ENCODE data around the gene GART.

Gene GART

DNA sequence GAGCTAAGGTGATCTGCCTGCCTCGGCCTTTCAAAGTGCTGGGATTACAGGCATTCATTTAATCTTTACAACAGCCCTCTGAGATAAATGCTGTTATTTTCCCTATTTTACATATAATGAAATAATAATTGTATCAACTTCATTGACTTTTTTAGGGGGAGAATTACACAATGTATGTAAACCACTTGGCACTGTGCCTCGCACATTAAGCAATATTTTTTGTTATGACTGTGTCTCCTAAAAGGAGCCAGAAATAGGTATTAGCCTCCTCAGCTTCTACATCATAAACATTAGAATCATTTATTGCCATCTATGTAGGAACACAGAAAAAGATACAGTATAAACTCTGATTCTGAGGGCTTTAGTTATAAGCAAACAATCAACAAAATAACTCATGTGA is 49.3 kb downstream of the GART start:
- Histone ChIP-seq H3K9me3 (ENCODE audit: low read length) (no peaks in the 10 kb centered on the region), H3F3A (ENCODE audit: insufficient read depth, low read length) (no peaks in the 10 kb centered on the region), H3K4me3 (ENCODE audit: low read depth, low read length, poor library complexity, severe bottlenecking) (no peak overlapping the region), H3K27me3 (ENCODE audit: insufficient read depth, low read length) (no peaks in the 10 kb centered on the region), H3K9me2 (ENCODE audit: low read depth, low read length) (no peaks in the 10 kb centered on the region), H3K4me1 (ENCODE audit: insufficient read depth, low read length, severe bottlenecking) (peaks cover 16% of the 10 kb centered on the region), H4K20me1 (ENCODE audit: insufficient read depth, low read length) (no peaks in the 10 kb centered on the region), H3K9ac (ENCODE audit: low read length) (no peak overlapping the region), H3K27ac (ENCODE audit: low read depth, low read length, poor library complexity, severe bottlenecking) (no peak overlapping the region), H2AFZ (ENCODE audit: low read length) (no peak overlapping the region), H3K79me2 (ENCODE audit: insufficient read depth, low read length) (no peaks in the 10 kb centered on the region), H3K4me2 (ENCODE audit: low read length) (no peak overlapping the region), H3K36me3 (ENCODE audit: insufficient read depth, low read length) (no peaks in the 10 kb centered on the region)
- no peak for TF ChIP-seq EZH2 (IDR thresholded peaks at IDR 0.05; ENCODE audit: borderline replicate concordance, low read length)
- TF ChIP-seq, protein P1, sequence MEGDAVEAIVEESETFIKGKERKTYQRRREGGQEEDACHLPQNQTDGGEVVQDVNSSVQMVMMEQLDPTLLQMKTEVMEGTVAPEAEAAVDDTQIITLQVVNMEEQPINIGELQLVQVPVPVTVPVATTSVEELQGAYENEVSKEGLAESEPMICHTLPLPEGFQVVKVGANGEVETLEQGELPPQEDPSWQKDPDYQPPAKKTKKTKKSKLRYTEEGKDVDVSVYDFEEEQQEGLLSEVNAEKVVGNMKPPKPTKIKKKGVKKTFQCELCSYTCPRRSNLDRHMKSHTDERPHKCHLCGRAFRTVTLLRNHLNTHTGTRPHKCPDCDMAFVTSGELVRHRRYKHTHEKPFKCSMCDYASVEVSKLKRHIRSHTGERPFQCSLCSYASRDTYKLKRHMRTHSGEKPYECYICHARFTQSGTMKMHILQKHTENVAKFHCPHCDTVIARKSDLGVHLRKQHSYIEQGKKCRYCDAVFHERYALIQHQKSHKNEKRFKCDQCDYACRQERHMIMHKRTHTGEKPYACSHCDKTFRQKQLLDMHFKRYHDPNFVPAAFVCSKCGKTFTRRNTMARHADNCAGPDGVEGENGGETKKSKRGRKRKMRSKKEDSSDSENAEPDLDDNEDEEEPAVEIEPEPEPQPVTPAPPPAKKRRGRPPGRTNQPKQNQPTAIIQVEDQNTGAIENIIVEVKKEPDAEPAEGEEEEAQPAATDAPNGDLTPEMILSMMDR (IDR thresholded peaks at IDR 0.05; ENCODE audit: low read length), result no peak

GRCh38 chr21:33491373-33492102 is 50.4 kb downstream of the GART start, which contains the start of gene DNAJC28:
TSS of gene DNAJC28 (minus strand) at chr21:33491716. CDS start at chr21:33489393, 2,323 bp downstream.
- TF ChIP-seq EZH2 (IDR thresholded peaks at IDR 0.05; ENCODE audit: borderline replicate concordance, low read length), result no peak
- TF ChIP-seq, protein P1 (IDR thresholded peaks at IDR 0.05; ENCODE audit: low read length), result no peak

GRCh38 chr21:33490991-33491372 is 50.9 kb downstream of the GART start:
- TF ChIP-seq, protein P1 (IDR thresholded peaks at IDR 0.05; ENCODE audit: low read length), result no peak
- TF ChIP-seq EZH2 (IDR thresholded peaks at IDR 0.05; ENCODE audit: borderline replicate concordance, low read length), result no peak

More at GRCh38 chr21:33491373-33492102, 50.4 kb downstream of the GART start, which contains the start of gene DNAJC28:
- H2AFZ ChIP-seq (ENCODE audit: low read length), result peak within 1 kb of the TSS; percentile 85
- H3F3A ChIP-seq (ENCODE audit: insufficient read depth, low read length), result no peaks in the 10 kb centered on the region
- H3K4me2 ChIP-seq (ENCODE audit: low read length), result peak within 1 kb of the TSS; percentile 93
- peak within 1 kb of the TSS; percentile 66 for H3K9ac ChIP-seq (ENCODE audit: low read length)
- no peaks in the 10 kb centered on the region for H4K20me1 ChIP-seq (ENCODE audit: insufficient read depth, low read length)
- no peaks in the 10 kb centered on the region for H3K27me3 ChIP-seq (ENCODE audit: insufficient read depth, low read length)
- H3K9me3 ChIP-seq (ENCODE audit: low read length), result no peaks in the 10 kb centered on the region
- no peaks in the 10 kb centered on the region for H3K79me2 ChIP-seq (ENCODE audit: insufficient read depth, low read length)
- no peaks in the 10 kb centered on the region for H3K9me2 ChIP-seq (ENCODE audit: low read depth, low read length)
- peak within 1 kb of the TSS; percentile 70 for H3K4me3 ChIP-seq (ENCODE audit: low read depth, low read length, poor library complexity, severe bottlenecking)
- no peaks in the 10 kb centered on the region for H3K36me3 ChIP-seq (ENCODE audit: insufficient read depth, low read length)
- H3K27ac ChIP-seq (ENCODE audit: low read depth, low read length, poor library complexity, severe bottlenecking), result no peak within 1 kb of the TSS
- peaks cover 14% of the 10 kb centered on the region for H3K4me1 ChIP-seq (ENCODE audit: insufficient read depth, low read length, severe bottlenecking)

More at GRCh38 chr21:33490991-33491372, 50.9 kb downstream of the GART start:
- no peaks in the 10 kb centered on the region for H3K9me2 ChIP-seq (ENCODE audit: low read depth, low read length)
- no peaks in the 10 kb centered on the region for H4K20me1 ChIP-seq (ENCODE audit: insufficient read depth, low read length)
- peak overlapping the region; percentile 66 for H3K9ac ChIP-seq (ENCODE audit: low read length)
- no peak overlapping the region for H3K27ac ChIP-seq (ENCODE audit: low read depth, low read length, poor library complexity, severe bottlenecking)
- peaks cover 13% of the 10 kb centered on the region for H3K4me1 ChIP-seq (ENCODE audit: insufficient read depth, low read length, severe bottlenecking)
- H3K79me2 ChIP-seq (ENCODE audit: insufficient read depth, low read length), result no peaks in the 10 kb centered on the region
- H3K36me3 ChIP-seq (ENCODE audit: insufficient read depth, low read length), result no peaks in the 10 kb centered on the region
- peak overlapping the region; percentile 93 for H3K4me2 ChIP-seq (ENCODE audit: low read length)
- H3K4me3 ChIP-seq (ENCODE audit: low read depth, low read length, poor library complexity, severe bottlenecking), result peak overlapping the region; percentile 70
- H3F3A ChIP-seq (ENCODE audit: insufficient read depth, low read length), result no peaks in the 10 kb centered on the region
- H2AFZ ChIP-seq (ENCODE audit: low read length), result peak overlapping the region; percentile 85
- H3K27me3 ChIP-seq (ENCODE audit: insufficient read depth, low read length), result no peaks in the 10 kb centered on the region
- no peaks in the 10 kb centered on the region for H3K9me3 ChIP-seq (ENCODE audit: low read length)
